LNCaP clone FGC (cell line): ENCODE results near the gene HAUS8.
"Not testable (repeated sequence)": the region's sequence is repeated elsewhere in the genome, so short reads cannot be mapped to it uniquely, and the experiment has no call there.

Experiments used
- DNase-seq: peaks from one replicate; pipeline ENCODE4 v3.0.0-alpha.2; 2011; ENCODE audit warnings: low read depth
- H3K4me3 ChIP-seq: 2 replicates; pipeline ENCODE4 v1.5.1; 2011; ENCODE audit warnings: mild to moderate bottlenecking, low read depth, low read length, control low read depth
- TF ChIP-seq, protein P1 (sequence below): IDR thresholded peaks from 2 replicates; pipeline ENCODE4 v1.5.1; 2012; ENCODE audit warnings: mild to moderate bottlenecking; ENCODE audit not compliant: control insufficient read depth, insufficient read depth; ENCODE audit errors: extremely low read depth

HAUS8 gene

DNA sequence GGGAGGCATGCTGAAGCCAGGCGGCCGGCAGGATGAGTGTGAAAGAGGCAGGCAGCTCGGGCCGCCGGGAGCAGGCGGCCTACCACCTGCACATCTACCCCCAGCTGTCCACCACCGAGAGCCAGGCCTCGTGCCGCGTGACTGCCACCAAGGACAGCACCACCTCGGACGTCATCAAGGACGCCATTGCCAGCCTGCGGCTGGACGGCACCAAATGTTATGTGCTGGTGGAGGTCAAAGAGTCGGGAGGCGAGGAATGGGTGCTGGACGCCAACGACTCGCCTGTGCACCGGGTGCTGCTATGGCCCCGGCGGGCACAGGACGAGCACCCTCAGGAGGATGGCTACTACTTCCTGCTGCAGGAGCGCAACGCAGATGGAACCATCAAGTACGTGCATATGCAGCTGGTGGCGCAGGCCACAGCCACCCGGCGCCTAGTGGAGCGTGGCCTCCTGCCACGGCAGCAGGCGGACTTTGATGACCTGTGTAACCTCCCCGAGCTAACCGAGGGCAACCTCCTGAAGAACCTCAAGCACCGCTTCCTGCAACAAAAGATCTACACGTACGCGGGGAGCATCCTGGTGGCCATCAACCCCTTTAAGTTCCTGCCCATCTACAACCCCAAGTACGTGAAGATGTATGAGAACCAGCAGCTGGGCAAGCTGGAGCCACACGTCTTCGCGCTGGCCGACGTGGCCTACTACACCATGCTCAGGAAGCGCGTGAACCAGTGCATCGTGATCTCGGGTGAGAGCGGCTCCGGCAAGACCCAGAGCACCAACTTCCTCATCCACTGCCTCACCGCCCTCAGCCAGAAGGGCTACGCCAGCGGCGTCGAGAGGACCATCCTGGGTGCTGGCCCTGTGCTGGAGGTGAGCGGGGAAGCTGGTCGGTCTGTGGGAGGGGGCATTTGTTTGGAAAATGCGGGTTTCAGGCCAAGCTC is 26.7 kb upstream of the HAUS8 start:
- TF ChIP-seq, protein P1, sequence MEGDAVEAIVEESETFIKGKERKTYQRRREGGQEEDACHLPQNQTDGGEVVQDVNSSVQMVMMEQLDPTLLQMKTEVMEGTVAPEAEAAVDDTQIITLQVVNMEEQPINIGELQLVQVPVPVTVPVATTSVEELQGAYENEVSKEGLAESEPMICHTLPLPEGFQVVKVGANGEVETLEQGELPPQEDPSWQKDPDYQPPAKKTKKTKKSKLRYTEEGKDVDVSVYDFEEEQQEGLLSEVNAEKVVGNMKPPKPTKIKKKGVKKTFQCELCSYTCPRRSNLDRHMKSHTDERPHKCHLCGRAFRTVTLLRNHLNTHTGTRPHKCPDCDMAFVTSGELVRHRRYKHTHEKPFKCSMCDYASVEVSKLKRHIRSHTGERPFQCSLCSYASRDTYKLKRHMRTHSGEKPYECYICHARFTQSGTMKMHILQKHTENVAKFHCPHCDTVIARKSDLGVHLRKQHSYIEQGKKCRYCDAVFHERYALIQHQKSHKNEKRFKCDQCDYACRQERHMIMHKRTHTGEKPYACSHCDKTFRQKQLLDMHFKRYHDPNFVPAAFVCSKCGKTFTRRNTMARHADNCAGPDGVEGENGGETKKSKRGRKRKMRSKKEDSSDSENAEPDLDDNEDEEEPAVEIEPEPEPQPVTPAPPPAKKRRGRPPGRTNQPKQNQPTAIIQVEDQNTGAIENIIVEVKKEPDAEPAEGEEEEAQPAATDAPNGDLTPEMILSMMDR, result no peak

DNA sequence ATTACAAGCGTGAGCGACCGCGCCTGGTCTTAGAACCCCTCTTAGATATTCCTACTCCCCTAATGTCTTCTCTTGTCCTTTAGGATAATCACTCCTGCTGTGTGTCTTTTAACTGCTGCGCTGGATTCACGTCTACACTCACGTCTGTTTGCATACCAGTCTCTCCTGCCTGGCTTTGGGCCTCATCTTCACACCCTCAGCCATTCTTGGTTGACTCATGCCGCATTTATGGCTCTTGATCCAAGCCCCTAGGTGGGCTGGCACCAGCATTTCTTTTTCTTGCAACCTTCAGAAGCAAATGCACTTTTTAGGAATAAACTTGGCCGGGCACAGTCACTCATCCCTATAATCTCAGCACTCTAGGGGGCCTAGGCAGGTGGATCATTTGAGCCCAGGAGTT is 23.1 kb upstream of the HAUS8 start:
- H3K4me3 ChIP-seq, result no peak overlapping the region
- no peak for DNase-seq
- TF ChIP-seq, protein P1, result no peak

More for the DNA sequence above, 26.7 kb upstream of the HAUS8 start:
- H3K4me3 ChIP-seq, result no peak overlapping the region
- DNase-seq, result no peak

DNA sequence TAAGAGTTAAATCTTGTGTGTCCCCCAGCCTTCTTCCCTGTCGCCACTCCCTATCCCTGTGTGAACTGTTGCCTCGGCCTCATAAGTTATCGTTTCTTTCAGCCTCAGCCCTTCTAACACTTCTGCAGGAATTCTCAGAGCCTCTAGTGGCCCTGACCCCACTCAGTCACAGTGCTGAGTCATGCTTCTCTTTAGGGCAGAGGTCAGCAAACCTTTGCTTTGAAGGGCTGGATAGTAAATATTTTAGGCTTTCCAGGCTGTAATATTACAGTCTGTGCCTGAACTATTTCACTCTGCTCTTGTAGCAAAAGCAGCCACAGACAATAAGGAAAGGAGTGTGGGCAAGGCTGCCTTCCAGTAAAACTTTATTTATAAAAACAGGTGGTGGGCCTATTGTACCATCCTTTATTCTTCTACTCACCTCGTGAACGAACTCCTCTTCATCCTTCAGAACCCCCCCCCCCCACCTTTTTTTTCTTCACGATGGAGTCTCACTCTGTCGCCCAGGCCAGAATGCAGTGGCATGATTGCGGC is 22.4 kb upstream of the HAUS8 start:
- TF ChIP-seq, protein P1, result no peak
- H3K4me3 ChIP-seq, result no peak overlapping the region
- DNase-seq, result no peak

DNA sequence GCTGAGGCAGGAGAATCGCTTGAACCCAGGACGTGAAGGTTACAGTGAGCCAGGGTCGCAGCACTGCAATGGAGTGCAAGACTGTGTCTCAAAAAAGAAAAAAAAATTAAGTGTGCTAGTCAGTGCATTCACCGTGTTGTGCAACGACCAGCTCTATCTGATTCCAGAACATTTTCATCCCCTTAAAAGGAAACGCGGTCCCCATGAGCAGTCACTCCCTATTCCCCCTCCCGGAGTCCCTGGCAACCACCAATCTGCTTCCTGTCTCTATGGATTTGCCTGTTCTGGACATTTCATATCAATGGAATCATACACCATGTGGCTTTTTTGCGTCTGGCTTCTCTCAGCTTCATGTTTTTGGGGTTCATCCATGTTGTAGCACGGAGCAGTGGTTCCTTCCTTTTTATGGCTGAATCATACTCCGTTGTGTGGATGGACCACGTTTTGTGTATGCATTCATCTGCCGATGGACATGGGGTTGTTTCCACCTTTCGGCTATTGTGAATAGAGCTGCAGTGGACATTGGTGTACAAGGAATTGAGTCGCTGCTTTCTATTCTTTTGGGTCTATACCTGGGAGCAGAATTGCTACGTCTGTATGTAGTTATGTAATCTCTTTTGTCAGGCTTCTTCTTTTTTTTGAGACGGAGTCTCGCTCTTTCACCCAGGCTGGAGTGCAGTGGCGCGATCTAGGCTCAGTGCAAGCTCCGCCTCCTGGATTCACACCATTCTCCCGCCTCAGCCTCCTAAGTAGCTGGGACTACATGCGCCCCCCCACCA is 20.1 kb upstream of the HAUS8 start:
- no peak overlapping the region for H3K4me3 ChIP-seq
- TF ChIP-seq, protein P1, result no peak
- no peak for DNase-seq

DNA sequence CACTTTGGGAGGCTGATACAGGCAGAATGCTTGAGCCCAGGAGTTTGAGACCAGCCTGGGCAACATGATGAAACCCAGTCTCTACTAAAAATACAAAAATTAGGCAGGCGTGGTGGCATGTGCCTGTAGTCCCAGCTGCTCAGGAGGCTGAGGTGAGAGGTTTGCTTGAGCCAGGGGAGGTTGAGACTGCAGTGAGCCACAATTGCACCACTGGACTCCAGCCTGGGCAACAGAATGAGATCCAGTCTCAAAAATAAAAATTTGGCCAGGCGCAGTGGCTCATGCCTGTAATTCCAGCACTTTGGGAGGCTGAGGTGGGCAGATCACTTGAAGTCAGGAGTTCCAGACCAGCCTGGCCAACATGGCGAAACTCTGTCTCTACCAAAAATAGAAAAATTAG is 19.4 kb upstream of the HAUS8 start:
- not testable (repeated sequence) for H3K4me3 ChIP-seq, DNase-seq

DNA sequence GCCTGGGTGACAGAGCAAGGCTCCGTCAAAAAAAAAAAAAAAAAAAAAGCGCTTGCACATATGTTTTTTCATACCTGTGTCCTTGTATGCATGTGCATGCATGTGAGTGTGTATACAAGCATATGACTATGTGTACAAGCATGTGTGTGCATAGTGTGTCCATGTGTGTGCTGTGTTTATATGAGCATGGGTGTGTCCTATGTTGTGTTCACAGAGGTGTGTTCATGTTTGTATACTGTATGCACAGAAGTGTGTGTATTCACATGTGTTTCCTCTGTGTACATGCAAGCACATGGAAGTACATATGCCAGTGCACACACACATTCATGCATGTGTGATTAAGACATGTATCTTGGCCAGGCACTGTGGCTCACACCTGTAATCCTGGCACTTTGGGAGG is 17.4 kb upstream of the HAUS8 start:
- DNase-seq, result no peak
- TF ChIP-seq, protein P1, result no peak
- H3K4me3 ChIP-seq, result no peak overlapping the region

DNA sequence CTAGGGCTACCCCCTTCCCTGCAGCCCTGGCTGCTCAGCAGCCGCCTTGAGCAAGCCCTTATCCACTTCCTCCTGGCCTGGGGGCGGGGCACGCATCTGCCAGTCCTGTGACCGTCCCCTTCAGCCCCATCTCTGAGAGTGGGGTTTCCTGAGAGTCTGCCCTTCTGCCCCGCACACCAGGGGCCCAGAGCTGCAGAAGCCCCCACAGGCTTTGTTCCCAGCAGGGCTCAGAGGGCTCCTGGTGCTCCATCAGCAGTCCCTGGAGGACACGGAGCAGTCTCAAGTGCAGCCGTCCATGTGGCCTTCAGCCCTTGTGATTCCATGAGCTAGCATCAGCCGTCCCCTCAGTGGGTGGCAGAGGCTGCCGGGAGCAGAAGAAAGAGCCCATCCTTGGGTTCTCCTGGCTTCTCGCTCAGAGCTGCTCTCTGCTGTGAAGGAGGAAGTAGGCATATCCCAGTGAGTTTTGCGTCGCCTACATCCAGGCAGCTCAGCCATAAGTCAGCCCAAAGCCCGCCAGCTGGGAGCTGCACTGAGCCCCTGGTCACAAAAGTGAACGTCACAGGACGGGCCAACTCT is 16.6 kb upstream of the HAUS8 start:
- TF ChIP-seq, protein P1, result no peak
- no peak overlapping the region for H3K4me3 ChIP-seq
- no peak for DNase-seq
